ENCODE measurements around the gene ZCCHC7.

GRCh38 chr9:37377688-37378612 is 257.6 kb downstream of the ZCCHC7 start:
- TF ChIP-seq CTCF (IDR thresholded peaks at IDR 0.05) (no peak), POLR2AphosphoS5 (IDR thresholded peaks at IDR 0.05) (no peak), POLR2A (IDR thresholded peaks at IDR 0.05) (no peak)
